Measurements from ENCODE around the gene GINS2. TPM values are rescaled to one million over a fixed set of nuclear protein-coding genes. Genes with fewer than 3 reads are reported as not detected.

Gene GINS2
- total RNA-seq, 2 experiments from 2014 or later: 33.4 to 34.2 TPM

DNA sequence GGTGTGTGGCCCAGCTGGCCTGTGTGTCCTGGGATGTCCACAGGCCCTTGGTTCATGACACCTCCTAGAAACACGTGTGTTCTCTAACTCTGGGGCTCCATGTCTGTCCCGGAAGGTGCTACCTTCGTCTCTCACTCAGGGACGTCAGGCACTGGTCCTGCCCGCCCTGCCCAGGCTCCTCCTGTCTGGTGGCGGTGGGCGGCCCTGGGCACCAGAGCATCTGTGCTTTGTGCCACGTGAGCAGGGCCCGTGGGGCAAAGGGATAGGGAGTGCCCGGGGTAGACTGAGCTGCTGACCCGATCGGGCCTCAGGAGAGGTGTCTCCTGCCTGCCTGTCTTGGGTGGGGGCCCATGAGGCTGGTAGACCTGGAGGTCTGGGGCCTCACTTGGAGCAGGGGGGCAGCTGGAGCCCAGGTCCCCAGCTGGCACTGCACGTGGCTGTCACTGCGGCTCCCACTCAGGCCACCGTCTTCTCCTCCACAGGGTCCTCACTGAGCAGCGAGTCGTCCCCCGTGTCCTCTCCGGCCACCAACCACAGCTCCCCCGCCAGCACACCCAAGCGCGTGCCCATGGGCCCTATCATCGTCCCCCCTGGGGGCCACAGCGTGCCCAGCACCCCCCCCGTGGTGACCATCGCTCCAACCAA lies 40.6 kb downstream of the GINS2 start:
- Mint-ChIP-seq H3K9me3 (no peaks in the 10 kb centered on the region), H3K36me3 (no peaks in the 10 kb centered on the region), H3K4me1 (peaks cover 8% of the 10 kb centered on the region), H3K4me3 (no peak overlapping the region), H3K27ac (no peak overlapping the region), H3K27me3 (no peaks in the 10 kb centered on the region)
- no peak for ATAC-seq (ENCODE audit: low read depth)
- no peak for DNase-seq
- POLR2A ChIA-PET: no interaction called here

DNA sequence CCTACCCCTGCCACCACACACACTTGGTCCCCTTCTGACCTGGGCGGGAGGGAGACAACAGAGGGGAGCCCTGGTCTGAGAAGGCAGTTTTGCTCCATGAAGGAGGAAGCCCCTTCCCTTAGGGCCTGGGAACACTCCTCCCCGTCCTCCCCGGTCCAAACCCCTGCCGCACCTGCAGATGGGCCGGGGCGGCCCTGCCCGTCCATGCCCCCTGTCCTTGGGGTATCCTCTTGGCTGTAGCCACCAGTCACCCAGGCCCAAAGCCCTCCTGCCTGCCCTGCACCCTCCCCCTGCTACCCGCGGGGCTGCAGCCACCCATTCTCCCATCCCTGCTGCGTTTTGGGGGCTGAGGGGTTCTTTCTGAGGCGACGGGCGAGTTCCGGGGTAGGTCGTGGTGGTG lies 41.8 kb downstream of the GINS2 start:
- no peak overlapping the region for H3K27ac Mint-ChIP-seq
- H3K9me3 Mint-ChIP-seq: no peaks in the 10 kb centered on the region
- H3K36me3 Mint-ChIP-seq: no peaks in the 10 kb centered on the region
- no peak for ATAC-seq (ENCODE audit: low read depth)
- POLR2A ChIA-PET: no interaction called here
- H3K4me3 Mint-ChIP-seq: no peak overlapping the region
- no peak for DNase-seq
- peaks cover 8% of the 10 kb centered on the region for H3K4me1 Mint-ChIP-seq
- H3K27me3 Mint-ChIP-seq: no peaks in the 10 kb centered on the region

DNA sequence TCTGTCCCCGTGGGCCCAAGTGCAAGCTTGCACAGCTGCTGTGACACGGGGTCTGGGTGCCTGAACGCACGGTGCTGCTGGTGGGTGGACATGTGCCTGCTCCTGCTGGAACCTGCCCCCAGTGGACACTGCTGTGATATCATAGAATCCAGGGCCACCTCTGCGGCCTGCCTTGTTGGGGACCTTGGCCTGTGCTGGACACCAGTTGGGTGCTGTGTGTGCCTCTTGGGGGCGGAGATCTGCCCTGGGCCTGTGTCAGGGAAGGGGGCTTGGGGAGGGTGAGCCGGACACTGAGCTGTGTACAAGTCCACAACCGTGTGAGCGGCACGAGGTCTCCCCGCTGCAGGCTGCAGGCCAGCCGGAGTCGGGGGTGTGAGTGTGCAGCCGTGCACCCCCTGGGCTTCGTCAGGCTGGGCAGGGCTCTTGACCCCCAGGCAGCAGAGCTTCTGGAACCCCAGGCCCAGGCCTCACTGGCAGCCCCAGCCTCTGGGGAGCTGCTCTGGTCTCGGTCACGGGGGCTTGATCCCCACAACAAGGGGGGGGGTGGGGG lies 42.3 kb downstream of the GINS2 start:
- no peaks in the 10 kb centered on the region for H3K27me3 Mint-ChIP-seq
- DNase-seq: no peak

DNA sequence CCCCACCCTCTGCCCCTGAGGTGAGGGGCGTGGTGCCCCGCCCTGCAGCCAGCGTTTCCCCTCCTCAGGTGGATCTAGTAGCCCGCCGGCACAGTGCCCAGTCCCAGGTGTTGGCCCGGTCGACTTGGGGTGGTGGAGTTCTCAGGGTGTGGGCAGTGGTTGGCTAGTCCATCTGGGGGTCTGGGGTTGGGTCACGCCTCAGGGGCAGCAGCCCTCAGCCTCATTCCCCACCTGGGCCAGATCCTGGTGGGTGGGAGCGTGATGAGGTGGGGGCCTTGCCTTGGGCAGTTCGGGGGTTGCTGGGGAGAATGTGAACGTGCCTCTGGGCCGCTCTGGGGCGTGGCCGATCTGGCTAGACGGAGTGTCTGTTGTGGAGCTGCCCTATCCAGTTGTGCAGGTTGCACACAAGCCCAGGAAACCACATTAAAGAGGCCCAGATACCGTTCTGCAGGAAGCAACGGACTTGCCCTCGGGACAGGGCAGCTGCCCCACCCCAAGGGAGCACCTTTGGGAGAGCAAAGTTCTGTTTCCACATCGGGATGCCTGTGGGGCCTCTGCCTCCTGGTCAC lies 43.6 kb downstream of the GINS2 start:
- Mint-ChIP-seq H3K27me3 (no peaks in the 10 kb centered on the region), H3K36me3 (no peaks in the 10 kb centered on the region), H3K4me3 (no peak overlapping the region), H3K4me1 (peaks cover 8% of the 10 kb centered on the region), H3K27ac (no peak overlapping the region), H3K9me3 (no peaks in the 10 kb centered on the region)
- POLR2A ChIA-PET: no interaction called here
- DNase-seq: no peak
- no peak for ATAC-seq (ENCODE audit: low read depth)

More for the DNA sequence above, 42.3 kb downstream of the GINS2 start:
- ATAC-seq (ENCODE audit: low read depth): no peak
- Mint-ChIP-seq H3K9me3 (no peaks in the 10 kb centered on the region), H3K4me1 (peaks cover 8% of the 10 kb centered on the region), H3K36me3 (no peaks in the 10 kb centered on the region), H3K27ac (no peak overlapping the region), H3K4me3 (no peak overlapping the region)
- POLR2A ChIA-PET: no interaction called here

DNA sequence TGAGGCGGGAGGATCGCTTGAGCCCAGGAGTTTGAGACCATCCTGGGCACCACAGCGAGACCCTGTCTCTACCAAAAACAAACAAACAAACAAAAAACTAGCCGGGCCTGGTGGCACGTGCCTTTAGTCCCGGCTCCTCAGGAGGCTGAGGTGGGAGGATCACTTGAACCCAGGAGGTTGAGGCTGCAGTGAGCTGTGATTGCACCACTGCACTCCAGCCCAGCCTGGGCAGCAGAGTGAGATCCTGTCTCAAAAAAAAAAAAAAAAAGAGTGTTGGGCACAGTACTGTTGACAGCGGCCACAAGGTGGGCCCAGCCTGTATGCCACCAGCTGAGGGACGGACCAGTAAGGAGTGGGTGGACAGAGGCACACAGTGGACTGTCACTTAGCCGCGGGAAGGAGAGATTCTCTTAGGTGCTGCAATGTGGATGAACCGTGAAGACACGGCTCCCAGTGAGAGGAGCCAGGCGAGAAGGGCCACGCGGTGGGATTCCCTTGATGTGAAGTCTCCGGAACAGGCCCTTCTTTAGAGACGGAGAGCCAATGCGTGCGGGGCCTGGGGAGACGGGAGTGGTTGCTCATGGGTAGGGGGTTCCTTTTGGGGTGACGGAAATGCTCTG lies 44.6 kb downstream of the GINS2 start:
- no peak overlapping the region for H3K27ac Mint-ChIP-seq
- POLR2A ChIA-PET: no interaction called here
- no peak overlapping the region for H3K4me3 Mint-ChIP-seq
- H3K4me1 Mint-ChIP-seq: peaks cover 8% of the 10 kb centered on the region
- DNase-seq (no peak), ATAC-seq (ENCODE audit: low read depth) (no peak)
- no peaks in the 10 kb centered on the region for H3K36me3 Mint-ChIP-seq
- H3K9me3 Mint-ChIP-seq: no peaks in the 10 kb centered on the region
- no peaks in the 10 kb centered on the region for H3K27me3 Mint-ChIP-seq

DNA sequence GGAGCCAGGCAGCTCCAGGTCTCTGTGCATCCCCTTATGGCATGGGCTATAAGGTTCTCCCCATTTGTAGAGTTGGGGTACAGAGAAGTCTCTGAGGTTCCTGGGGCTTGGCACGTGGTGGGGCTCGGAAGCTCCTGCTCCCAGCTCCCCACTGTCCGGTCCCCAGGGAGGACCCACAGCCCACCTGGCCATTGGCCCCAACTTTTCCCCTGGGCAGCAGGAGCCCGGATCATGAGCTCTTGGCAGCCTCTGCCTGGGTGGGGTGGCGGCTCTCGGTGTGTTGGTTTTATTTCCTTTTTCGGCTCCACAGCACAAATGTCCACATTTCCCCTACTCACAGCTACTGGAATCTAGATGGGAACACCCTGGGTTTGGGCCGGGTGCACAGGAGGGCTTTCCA lies 45.1 kb downstream of the GINS2 start:
- no peak overlapping the region for H3K27ac Mint-ChIP-seq
- DNase-seq (no peak), ATAC-seq (ENCODE audit: low read depth) (no peak)
- H3K27me3 Mint-ChIP-seq: no peaks in the 10 kb centered on the region
- peaks cover 8% of the 10 kb centered on the region for H3K4me1 Mint-ChIP-seq
- POLR2A ChIA-PET: no interaction called here
- H3K4me3 Mint-ChIP-seq: no peak overlapping the region
- no peaks in the 10 kb centered on the region for H3K9me3 Mint-ChIP-seq
- H3K36me3 Mint-ChIP-seq: no peaks in the 10 kb centered on the region

DNA sequence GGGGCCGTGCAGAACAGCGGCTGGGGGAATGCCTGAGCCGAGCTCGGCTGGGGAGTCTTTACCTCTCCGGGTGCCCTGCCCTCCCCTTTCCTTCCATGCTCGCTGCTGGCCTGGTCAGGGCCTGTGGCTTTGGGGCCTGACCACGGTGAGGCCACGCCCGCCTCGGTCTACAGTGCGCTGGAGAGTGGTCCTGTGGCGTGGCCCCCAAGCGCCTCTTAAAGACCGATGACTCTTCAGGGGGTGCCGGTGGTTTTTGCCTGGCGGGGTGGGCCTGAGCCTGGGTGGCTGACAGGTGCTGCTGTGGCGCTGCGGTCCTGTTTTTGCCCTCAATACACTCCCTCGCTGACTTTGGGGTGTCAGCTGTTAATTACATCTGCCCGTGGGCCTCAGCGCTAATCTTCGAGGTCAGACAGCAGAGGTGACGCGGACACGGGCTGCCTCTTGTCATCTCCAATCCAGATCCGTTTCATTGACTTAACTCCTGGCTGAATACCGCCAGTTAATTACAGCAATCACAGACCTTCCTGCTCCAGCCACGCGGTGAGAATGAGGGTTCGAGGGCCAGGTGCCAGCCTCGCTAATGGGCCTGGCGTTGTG lies 45.9 kb downstream of the GINS2 start:
- DNase-seq (no peak), ATAC-seq (ENCODE audit: low read depth) (no peak)
- H3K27ac Mint-ChIP-seq: no peak overlapping the region
- H3K36me3 Mint-ChIP-seq: no peaks in the 10 kb centered on the region
- H3K4me3 Mint-ChIP-seq: no peak overlapping the region
- no peaks in the 10 kb centered on the region for H3K27me3 Mint-ChIP-seq
- H3K4me1 Mint-ChIP-seq: peaks cover 8% of the 10 kb centered on the region
- no peaks in the 10 kb centered on the region for H3K9me3 Mint-ChIP-seq
- POLR2A ChIA-PET: no interaction called here

DNA sequence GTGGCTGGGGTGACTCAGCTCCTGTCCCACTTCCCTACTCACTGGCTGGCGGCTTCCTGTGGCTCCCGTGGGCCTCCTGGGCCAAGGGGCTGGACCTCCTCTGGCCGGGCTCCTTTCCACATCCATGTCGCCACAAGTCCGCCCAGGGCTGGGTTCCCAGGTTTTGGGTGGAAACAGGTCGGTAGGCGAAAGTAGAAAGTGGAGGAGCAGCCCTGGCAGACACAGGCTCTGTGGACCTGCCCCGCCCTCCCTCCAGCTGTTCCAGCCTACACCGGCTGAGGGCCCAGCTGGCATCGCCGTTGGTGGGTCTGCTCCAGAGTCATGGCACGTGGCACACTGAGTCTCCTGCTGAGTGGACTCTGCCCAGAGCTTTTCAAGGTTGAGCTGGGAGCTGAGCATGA lies 47.0 kb downstream of the GINS2 start:
- no peaks in the 10 kb centered on the region for H3K27me3 Mint-ChIP-seq
- H3K4me3 Mint-ChIP-seq: no peak overlapping the region
- no peaks in the 10 kb centered on the region for H3K36me3 Mint-ChIP-seq
- no peak for ATAC-seq (ENCODE audit: low read depth)
- DNase-seq: no peak
- no peaks in the 10 kb centered on the region for H3K9me3 Mint-ChIP-seq
- POLR2A ChIA-PET: no interaction called here
- H3K27ac Mint-ChIP-seq: no peak overlapping the region
- H3K4me1 Mint-ChIP-seq: peaks cover 8% of the 10 kb centered on the region

DNA sequence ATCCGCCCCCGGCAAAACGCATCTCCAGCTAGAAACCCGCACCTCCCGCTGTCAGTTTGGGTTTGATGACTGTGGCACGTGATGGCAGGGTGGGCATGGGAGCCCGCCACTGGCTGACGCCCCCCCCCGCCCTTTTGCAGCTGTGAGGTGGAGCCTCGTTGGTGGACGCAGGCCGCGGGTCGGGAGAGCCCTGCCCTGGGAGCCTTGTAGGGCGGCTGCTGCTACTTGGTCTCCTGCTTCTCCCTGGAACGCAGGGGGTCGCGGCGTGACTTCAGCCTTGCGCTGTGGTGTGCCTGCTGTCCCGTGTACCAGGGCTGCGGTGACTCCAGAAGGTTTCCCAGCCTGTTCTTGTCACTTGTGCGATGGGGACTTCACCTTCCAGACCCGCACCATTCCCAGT lies 47.4 kb downstream of the GINS2 start:
- DNase-seq (no peak), ATAC-seq (ENCODE audit: low read depth) (no peak)
- peaks cover 8% of the 10 kb centered on the region for H3K4me1 Mint-ChIP-seq
- no peak overlapping the region for H3K4me3 Mint-ChIP-seq
- POLR2A ChIA-PET: no interaction called here
- H3K27me3 Mint-ChIP-seq: no peaks in the 10 kb centered on the region
- H3K36me3 Mint-ChIP-seq: no peaks in the 10 kb centered on the region
- H3K9me3 Mint-ChIP-seq: no peaks in the 10 kb centered on the region
- H3K27ac Mint-ChIP-seq: no peak overlapping the region

DNA sequence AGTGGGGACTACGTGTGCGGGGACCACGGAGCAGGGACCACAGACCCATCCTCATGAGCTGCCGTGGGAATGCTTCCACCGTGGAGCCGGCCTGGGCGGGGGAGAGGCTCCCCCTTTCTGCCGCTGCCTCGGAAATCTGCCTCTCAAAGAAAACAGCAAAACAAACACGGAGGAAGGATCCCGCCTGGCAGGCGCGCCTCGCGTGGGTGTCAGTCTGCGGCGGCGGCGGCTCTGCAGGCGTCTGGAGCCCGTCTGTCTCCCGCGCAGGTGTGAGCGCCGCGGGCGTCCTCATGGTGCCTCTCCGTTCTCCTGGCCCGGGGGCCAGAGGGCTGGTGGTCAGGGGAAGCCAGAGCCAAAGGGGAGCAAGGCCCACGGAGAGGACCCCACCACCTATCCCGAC lies 48.2 kb downstream of the GINS2 start:
- POLR2A ChIA-PET: no interaction called here
- DNase-seq (no peak), ATAC-seq (ENCODE audit: low read depth) (no peak)
- peaks cover 7% of the 10 kb centered on the region for H3K4me1 Mint-ChIP-seq
- no peaks in the 10 kb centered on the region for H3K9me3 Mint-ChIP-seq
- no peak overlapping the region for H3K4me3 Mint-ChIP-seq
- H3K27me3 Mint-ChIP-seq: no peaks in the 10 kb centered on the region
- H3K27ac Mint-ChIP-seq: no peak overlapping the region
- no peaks in the 10 kb centered on the region for H3K36me3 Mint-ChIP-seq

DNA sequence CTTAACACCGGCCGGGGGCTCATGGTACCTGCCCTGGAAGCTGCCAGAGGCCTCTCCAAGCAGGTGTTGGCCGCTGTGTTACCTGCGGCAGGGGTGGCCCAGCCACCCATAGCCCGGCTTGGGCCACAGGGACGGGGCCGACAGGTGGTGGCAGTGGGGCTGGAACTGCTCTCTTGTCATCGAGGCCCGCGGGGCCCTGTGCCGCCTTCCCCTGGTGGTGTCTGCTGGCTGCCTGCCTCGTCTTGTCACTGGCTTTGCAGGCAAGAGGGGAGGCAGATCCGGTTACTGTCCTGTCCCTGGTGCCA lies 48.5 kb downstream of the GINS2 start:
- Mint-ChIP-seq H3K4me3 (no peak overlapping the region), H3K36me3 (no peaks in the 10 kb centered on the region), H3K27me3 (no peaks in the 10 kb centered on the region), H3K27ac (no peak overlapping the region), H3K4me1 (peaks cover 7% of the 10 kb centered on the region), H3K9me3 (no peaks in the 10 kb centered on the region)
- DNase-seq (no peak), ATAC-seq (ENCODE audit: low read depth) (no peak)
- POLR2A ChIA-PET: no interaction called here

DNA sequence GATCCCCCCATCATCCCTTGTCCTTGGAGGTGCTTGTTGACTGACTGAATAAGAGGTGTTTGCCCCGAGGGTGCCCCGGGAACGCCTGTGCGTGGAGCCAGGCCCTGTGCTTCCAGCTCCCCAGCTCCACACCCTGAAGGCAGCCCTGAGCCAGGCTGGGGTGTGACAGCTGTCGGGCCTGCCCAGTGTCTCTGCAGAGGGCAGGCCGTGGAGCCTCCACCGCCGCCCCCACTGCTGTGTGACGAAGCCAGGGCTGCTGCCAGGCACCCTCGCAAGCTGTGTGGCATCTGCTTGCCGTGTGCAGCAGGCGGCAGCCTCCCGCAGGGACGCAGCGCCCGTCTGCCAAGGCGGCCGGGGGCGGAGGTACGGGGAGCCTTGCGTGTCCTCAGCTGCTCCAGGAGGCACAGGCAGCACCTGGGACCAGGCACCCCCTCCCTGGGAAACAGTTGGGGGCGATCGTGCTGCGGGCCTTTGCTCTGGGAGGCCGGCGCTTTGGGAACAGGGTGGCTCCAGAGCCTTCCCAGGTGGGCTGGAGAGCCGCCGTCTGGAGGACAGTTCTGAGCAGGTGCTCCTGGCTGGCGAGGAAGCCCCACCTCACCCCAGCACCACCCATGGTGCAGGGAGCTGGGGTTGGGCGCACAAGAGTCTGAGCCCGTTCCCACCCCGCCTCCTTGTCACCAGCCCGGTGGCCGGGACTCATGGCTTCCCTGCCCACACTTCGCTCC lies 49.1 kb downstream of the GINS2 start:
- Mint-ChIP-seq H3K4me1 (peaks cover 5% of the 10 kb centered on the region), H3K36me3 (no peaks in the 10 kb centered on the region), H3K27me3 (no peaks in the 10 kb centered on the region), H3K9me3 (no peaks in the 10 kb centered on the region), H3K4me3 (no peak overlapping the region), H3K27ac (no peak overlapping the region)
- no peak for ATAC-seq (ENCODE audit: low read depth)
- POLR2A ChIA-PET: no interaction called here
- DNase-seq: no peak

DNA sequence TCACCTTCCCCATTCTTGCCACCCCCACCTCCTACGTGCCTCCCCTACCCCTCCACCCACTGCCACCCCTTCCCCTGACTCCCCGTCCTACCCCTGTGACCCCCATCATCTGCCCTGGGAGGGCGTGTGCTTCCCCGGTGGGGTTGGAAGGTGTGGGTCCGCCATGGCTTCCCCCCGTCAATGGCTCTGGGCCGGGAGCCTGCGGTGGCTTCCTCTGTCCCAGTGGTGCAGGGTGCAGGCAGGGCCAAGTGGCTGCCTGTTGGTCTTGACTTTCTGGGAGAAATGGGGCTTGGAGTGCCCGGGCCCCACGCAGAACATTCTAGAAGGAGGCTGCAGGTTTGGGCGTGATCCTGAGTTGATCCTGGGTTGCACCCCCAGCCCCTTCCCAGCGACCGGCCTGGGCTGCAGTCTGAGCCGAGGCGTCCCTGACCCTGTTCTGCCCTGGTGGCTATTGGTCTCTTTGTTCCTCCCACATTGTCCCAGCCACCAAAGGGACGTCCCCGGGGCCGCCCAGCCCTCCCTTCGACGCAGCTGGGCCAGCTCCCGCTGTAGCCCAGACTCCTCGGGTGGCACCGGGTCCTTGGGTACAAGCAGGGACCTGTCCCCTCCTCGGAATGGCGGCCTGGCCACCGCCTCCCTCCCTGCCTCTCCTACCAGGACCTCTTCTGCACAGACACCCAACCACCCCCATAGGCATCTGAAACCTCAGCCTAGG lies 49.9 kb downstream of the GINS2 start:
- POLR2A ChIA-PET: no interaction called here
- Mint-ChIP-seq H3K4me1 (no peaks in the 10 kb centered on the region), H3K27ac (no peak overlapping the region)

More for the DNA sequence above, 49.9 kb downstream of the GINS2 start:
- Mint-ChIP-seq H3K4me3 (no peak overlapping the region), H3K9me3 (no peaks in the 10 kb centered on the region), H3K27me3 (no peaks in the 10 kb centered on the region), H3K36me3 (no peaks in the 10 kb centered on the region)
- no peak for DNase-seq
- no peak for ATAC-seq (ENCODE audit: low read depth)
